ENCODE results near the gene RIN3. TPM values are rescaled to one million over a fixed set of nuclear protein-coding genes. Genes with fewer than 3 reads are reported as not detected.

RIN3 gene
- total and polyA plus RNA-seq, 10 of the 15 experiments (the other 5 are each of a cell fraction or from before 2014, with no cell fraction given), result 0.91 to 23.3 (median 6.3) TPM

GRCh38 chr14:92686900-92687427 is 173.4 kb downstream of the RIN3 start (continued):
- TF ChIP-seq RELB (IDR thresholded peaks at IDR 0.05; ENCODE audit: low read depth) (no peak), ATF2 (IDR thresholded peaks at IDR 0.05; ENCODE audit: low read length) (no peak), SIN3A (IDR thresholded peaks at IDR 0.05; ENCODE audit: low read depth, low read length) (no peak), NR2F1 (conservative IDR thresholded peaks at IDR 0.05) (no peak), ZBED1 (IDR thresholded peaks at IDR 0.05; ENCODE audit: borderline replicate concordance) (no peak), E2F4 (IDR thresholded peaks at IDR 0.05; ENCODE audit: low read depth, low read length) (no peak), BHLHE40 (IDR thresholded peaks at IDR 0.05; ENCODE audit: borderline replicate concordance in 1 of 2, low read depth in 2 of 2, low read length in 1 of 2) (no peak), BRCA1 (IDR thresholded peaks at IDR 0.05; ENCODE audit: low read depth, low read length) (no peak), SMAD5 (IDR thresholded peaks at IDR 0.05; ENCODE audit: low read depth) (no peak), CTCF (IDR thresholded peaks at IDR 0.05 in 2 of 3, conservative IDR thresholded peaks at IDR 0.05 in 1 of 3; ENCODE audit: control insufficient read depth in 2 of 3, extremely low read depth in 1 of 3, insufficient read depth in 1 of 3, low read depth in 3 of 3, low read length in 3 of 3) (peak; percentile 78 to 89 (median 84)), GABPA (IDR thresholded peaks at IDR 0.05; ENCODE audit: low read depth) (no peak), KDM1A (IDR thresholded peaks at IDR 0.05; ENCODE audit: borderline replicate concordance) (no peak), JUND (IDR thresholded peaks at IDR 0.05; ENCODE audit: low read depth, low read length) (no peak)
